Hematopoietic multipotent progenitor cell (in vitro differentiated cells): ENCODE data around the gene ANKRD45. TPM values are rescaled to one million over a fixed set of nuclear protein-coding genes. Genes with fewer than 3 reads are reported as not detected.
"Not testable (repeated sequence)": the region's sequence is repeated elsewhere in the genome, so short reads cannot be mapped to it uniquely, and the experiment has no call there.

Source experiments
- DNase-seq, 3 donors: peaks; one replicate each; pipeline ENCODE4 v3.0.0-alpha.2; 2011 to 2015; ENCODE audit warnings: low read depth in 2 of 3, low spot score in 2 of 3
- total RNA-seq: library from RNA; depleted of rRNA; stranded (reverse); fragments of >200 nt; gene quantifications from one replicate; pipeline ENCODE4 v1.2.3, GENCODE V29; 2012

ANKRD45 gene
- total RNA-seq, 1 donor = under 0.01 TPM

DNA sequence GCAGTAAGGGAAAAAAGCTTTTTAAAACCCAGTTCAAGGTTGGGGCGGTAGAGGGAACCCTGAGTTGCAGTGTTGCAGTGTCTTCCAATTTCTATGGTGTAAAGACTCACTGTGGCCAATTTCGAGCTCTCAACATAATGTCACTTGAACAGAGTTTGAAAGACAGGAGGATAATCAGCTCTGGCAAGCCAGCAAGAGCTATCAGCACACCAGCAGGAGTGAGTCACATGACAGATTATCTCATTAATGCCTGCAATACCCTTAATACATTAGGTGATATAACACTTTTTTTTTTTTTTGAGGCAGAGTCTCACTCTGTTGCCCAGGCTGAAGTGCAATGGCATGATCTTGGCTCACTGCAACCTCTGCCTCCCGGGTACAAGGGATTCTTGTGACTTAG, 89.6 kb downstream of the ANKRD45 start:
- no peak for DNase-seq

DNA sequence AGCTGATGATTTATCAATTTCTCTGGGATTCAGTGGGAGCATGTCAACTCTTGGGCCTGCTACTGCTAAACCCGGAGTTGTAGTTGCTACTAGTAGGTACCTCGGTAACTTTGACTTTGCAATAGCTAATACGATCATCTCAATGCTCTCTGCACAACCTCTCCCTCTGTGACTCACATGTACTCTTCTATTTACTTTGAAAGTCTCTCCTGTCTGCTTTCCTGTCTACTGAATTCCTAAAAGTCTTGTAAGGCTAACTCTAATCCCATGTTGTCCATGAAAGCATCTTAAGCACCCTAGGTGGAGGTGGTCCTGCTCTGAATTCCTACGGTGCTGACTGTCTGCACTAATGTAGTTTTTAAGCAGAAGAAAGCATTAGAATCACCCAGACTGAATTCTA, 96.1 kb downstream of the ANKRD45 start:
- no peak for DNase-seq

DNA sequence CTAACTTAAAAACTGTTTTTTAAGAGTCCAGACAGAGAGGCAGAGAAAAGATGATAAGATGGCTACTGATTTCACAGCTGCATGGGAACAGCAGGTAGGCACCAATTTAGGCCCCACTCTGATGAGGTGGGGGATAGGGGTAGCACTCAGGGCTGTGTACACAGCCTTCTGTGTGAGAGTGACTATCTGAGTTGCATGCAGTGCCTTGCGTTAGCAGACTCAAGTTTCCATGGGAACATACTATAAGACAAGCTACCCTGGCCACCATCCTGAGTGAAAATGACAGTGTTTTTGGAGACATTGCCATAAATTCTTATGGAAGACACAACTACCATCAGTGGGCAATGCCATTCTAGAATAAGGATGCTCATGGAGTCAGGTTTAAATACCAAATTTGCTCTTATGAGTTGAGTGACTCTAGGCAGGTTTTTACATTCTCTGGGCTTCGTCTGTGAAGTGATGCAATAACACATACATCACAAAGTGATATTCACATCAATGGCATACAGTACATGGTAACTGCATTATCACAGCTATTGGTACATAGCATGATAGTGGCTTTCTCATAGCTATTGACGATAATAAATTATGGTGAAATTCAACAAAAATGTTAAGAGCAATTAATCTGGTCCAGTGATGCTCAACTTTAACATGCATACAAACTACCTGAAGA, 97.3 kb downstream of the ANKRD45 start:
- no peak for DNase-seq

DNA sequence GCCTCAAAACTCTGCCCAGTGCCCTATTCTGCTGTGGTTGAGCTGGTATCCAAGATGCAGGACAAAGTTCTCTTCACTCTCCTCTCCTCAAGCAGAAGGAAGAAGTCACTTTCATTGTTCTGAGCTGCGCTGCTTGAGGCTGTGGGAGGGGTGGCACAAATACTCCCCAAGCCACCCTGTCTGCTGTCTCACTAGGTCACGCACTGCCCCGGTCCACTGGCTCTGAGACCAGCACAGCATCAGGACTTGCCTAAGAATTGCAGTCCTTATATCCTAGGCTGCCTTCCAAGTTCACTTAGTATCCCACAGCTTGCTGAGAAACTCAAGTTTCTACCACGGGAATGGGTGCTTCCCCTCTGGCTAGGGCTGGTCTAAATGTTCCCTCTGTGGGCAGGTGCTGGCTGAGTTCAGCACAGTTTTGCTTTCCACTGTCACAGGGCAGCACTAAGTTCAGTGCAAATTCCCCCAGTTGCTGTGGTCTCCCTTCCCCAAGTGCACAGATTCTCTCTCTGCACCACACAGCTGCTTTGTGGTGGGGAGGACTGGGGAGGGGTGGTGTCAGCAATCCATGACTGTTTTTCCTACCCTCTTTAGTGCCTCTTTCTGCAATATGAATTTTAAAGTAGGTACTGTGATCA, 99.2 kb downstream of the ANKRD45 start:
- no peak for DNase-seq

DNA sequence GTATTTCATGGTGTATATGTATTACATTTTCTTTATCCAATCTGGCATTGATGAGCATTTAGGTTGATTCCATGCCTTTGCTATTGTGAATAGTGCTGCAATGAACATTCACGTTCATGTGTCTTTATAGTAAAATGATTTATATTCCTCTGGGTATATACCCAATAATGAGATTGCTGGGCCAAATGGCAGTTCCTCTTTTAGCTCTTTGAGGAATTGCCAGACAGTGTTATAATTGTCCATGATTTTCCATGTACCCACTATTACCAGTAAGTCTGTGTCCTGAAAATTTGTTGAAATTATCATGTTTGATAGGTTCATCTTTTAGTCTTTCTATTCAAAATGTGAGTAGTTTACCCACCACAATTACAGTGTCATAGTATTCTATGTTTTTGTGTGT, 101.2 kb downstream of the ANKRD45 start:
- DNase-seq = no peak

DNA sequence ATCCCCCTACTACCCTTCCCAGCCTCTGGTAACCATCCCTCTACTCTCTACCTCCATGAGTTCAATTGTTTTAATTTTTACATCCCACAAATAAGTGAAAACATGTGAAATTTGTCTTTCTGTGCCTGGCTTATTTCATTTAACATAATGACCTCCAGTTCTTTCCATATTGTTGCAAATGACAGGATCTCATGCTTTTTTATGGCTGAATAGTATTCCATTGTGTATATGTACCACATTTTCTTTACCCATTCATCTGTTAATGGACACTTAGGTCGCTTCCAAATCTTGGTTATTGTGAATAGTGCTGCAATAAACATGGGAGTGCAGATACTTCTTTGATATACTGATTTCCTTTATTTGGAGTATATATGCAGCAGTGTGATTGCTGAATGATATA, 105.8 kb downstream of the ANKRD45 start:
- not testable (repeated sequence) for DNase-seq

DNA sequence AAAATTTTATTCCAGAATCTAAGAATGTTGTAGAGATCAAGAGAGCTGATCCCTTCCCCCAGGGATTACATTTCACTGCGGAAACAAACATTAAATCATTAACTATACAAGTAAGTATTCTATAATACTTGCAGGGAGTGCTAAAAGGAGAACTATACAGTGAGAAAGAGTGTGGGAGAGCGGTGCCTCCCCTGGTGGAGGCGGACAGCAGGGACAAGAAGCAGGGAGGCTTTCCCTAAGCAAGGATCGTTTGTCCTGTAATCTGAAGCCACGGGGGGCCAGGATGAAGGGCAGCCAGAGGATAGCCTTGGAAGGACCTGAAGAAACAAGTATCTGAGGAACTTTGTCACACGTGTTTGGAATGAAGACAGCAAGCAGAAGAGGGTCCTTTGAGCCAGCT, 106.8 kb downstream of the ANKRD45 start:
- no peak for DNase-seq

DNA sequence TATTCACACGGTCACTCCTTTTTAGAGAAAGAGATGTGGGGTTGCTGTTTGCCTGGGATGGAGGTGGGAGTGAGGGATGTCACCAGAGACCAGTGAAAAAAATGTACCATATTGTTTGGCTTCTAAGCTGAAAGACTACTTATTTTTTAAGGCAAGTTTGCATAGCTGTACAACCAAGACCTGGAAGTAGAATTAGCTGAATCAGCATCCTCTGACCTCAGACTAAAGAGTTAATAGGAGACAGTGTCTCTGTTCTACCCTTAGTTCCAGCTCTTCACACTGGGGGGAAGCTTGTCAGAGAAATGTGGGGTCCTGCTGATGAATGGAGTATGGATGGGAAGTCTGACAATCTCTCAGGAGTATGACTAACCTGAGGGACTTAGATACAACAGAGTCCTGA, 108.4 kb downstream of the ANKRD45 start:
- no peak for DNase-seq

DNA sequence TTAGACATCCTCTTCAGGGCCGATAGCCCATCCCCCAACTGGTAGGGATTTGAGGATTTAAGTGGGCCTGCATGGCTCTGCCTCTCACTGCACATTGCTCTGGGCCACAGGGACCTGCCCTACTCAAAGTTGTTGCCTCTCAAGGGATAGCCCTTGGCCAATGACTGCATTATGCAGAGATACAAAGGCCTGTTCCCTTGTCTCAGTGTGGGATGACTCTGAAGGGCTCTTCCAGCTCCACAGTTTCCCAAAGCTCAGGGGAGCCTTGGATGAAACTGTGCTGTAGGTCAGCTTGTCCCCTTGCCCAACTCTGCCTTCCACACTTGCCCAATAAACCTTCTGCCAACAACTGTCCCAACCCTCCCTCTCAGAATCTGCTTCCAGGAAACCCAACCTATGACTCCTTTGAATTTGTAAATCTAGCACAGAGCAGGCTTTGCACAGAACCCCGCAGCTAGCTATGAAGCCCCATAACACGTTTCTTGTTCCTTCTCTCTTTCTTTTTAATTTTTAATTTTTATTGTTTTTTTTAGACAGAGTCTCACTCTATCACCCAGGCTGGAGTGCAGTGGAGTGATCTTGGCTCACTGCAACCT, 109.3 kb downstream of the ANKRD45 start:
- DNase-seq = no peak

Other genes with a start within 250 kb of the ANKRD45 start
- 90.2 TPM for gene PRDX6, start 192.5 kb downstream of the ANKRD45 start, total RNA-seq
- gene SLC9C2, start 66.8 kb downstream of the ANKRD45 start, total RNA-seq = not detected
- gene TEX50, start 34.5 kb downstream of the ANKRD45 start, total RNA-seq = not detected
- gene KLHL20, start 45.1 kb upstream of the ANKRD45 start, total RNA-seq = 10.5 TPM
- 10.8 TPM for gene DARS2, start 154.8 kb upstream of the ANKRD45 start, total RNA-seq
- gene CENPL, start 155.0 kb upstream of the ANKRD45 start, total RNA-seq = 4.0 TPM
- gene GAS5, start 198.1 kb upstream of the ANKRD45 start, total RNA-seq = 887 TPM
- 6.5 TPM for gene ZBTB37, start 198.5 kb upstream of the ANKRD45 start, total RNA-seq
- gene SERPINC1, start 247.5 kb upstream of the ANKRD45 start, total RNA-seq = under 0.01 TPM